Stomach (tissue), 19 donors: Measurements from ENCODE around the gene IGSF10. TPM values are rescaled to one million over a fixed set of nuclear protein-coding genes. Genes with fewer than 3 reads are reported as not detected.
A peak's percentile ranks its signal among the peaks of the same experiment; 100 is the strongest.
"Not testable (repeated sequence)": the region's sequence is repeated elsewhere in the genome, so short reads cannot be mapped to it uniquely, and the experiment has no call there.

Source experiments
- DNase-seq, 2 donors: peaks; one replicate each; pipeline versions ENCODE4 v3.0.0 to v3.0.0-alpha.2; 2013 to 2019
- H3K27ac ChIP-seq, 5 donors: fragments of 200-600 bp in 4 of 5; sonication (generic) in 4 of 5; one replicate each; pipeline ENCODE4 v1.5.1; 2013 to 2019; ENCODE audit warnings: mild to moderate bottlenecking in 1 of 5, moderate library complexity in 1 of 5
- H3K27me3 ChIP-seq, 3 donors: fragments of 200-600 bp; sonication (generic); one replicate each; pipeline ENCODE4 v1.5.1; 2017 to 2019; ENCODE audit warnings: mixed run types in 1 of 3
- H3K36me3 ChIP-seq, 4 donors: fragments of 200-600 bp; sonication (generic); 1 replicate in 3 of 4; 2 replicates in 1 of 4; pipeline ENCODE4 v1.5.1; 2016 to 2019
- H3K4me1 ChIP-seq, 4 donors: fragments of 200-600 bp; sonication (generic); one replicate each; pipeline ENCODE4 v1.5.1; 2016 to 2019
- H3K4me3 ChIP-seq, 4 donors: fragments of 200-600 bp; sonication (generic) in 3 of 4; one replicate each; pipeline ENCODE4 v1.5.1; 2016 to 2019; ENCODE audit warnings: mild to moderate bottlenecking in 1 of 4
- H3K9me3 ChIP-seq, 4 donors: fragments of 200-600 bp; sonication (generic); one replicate each; pipeline ENCODE4 v1.5.1; 2016 to 2019
- EP300 ChIP-seq: sonication (generic); formaldehyde crosslinking; IDR thresholded peaks from one replicate; pipeline ENCODE4 v1.6.1; 2017; ENCODE audit warnings: antibody characterized with exemption
- POLR2A ChIP-seq, 4 donors: fragments of 450-650 bp; IDR thresholded peaks; one replicate each; pipeline ENCODE4 v1.6.1; 2016; ENCODE audit warnings: antibody characterized with exemption in 4 of 4, control low read depth in 2 of 4, mild to moderate bottlenecking in 1 of 4, moderate library complexity in 1 of 4
- POLR2AphosphoS5 ChIP-seq, 3 donors: sonication (generic); formaldehyde crosslinking; IDR thresholded peaks; one replicate each; pipeline ENCODE4 v1.6.1; 2016; ENCODE audit warnings: antibody characterized with exemption in 3 of 3
- WGBS, 5 donors: extraction: QIAGEN DNeasy Blood & Tissue Kit in 3 of 5; methylation state at CpG; one replicate each; pipeline versions ENCODE4 v1.1.5 to v1.1.7; 2013 to 2018; 5-methylcytosine and 5-hydroxymethylcytosine counted together
- intact Hi-C: fragments of 100-400 bp; cut with DNase I; formaldehyde crosslinking; loops from one replicate; pipeline ENCODE4 v1.15.1; 2023; ENCODE audit warnings: low total_unique reads
- long read RNA-seq, 10 donors: transcript quantifications; one replicate each; lab custom pipeline, GENCODE V29; 2026
- polyA plus RNA-seq, 3 donors: library from polyadenylated mRNA; stranded (reverse); fragments of 200-250 nt; gene quantifications; one replicate each; pipeline ENCODE4 v1.2.3, GENCODE V29; 2013
- total RNA-seq, 5 donors: library from RNA; depleted of rRNA; stranded (reverse); fragments of >200 nt; gene quantifications; one replicate each; pipeline versions ENCODE4 v1.1.0 to v1.2.3, GENCODE V29; 2014 to 2016
- TF ChIP-seq, protein P1 (sequence below), 7 experiments: fragments of 450-650 bp in 4 of 7; fragments of 200-600 bp in 3 of 7; sonication (generic) in 3 of 7; IDR thresholded peaks; one replicate each; pipeline ENCODE4 v1.5.1; 2016 to 2019; ENCODE audit warnings: antibody characterized with exemption in 7 of 7, control low read depth in 2 of 7, mild to moderate bottlenecking in 1 of 7
- donor health status: healthy with polysubstance abuse.
- donor health status: Bipolar disorder and iron deficiency.
- donor health status: healthy.

Gene IGSF10
- 10 to 100 TPM in 1 of 5 donors, under 1 TPM in 3, not detected in 1; under 0.01 to 11.9 (median 0.43) TPM for total RNA-seq
- polyA plus RNA-seq, result under 1 TPM; 0.15 to 0.93 (median 0.19) TPM
- long read RNA-seq, donor 1, result 0 reads
- long read RNA-seq, donor 2, result 0 reads
- long read RNA-seq, donor 3, result 0 reads
- long read RNA-seq, donor 4, result 0 reads
- long read RNA-seq, donor 5, result 0 reads
- long read RNA-seq, donor 6, result 0 reads
- long read RNA-seq, donor 7, result 0 reads
- long read RNA-seq, donor 8, result 0 reads
- long read RNA-seq, donor 9, result 0 reads
- long read RNA-seq, donor 10, result 0 reads

GRCh38 chr3:151460774-151461450 lies at the start of gene IGSF10:
TSS of gene IGSF10 (minus strand) at chr3:151461061. CDS start at chr3:151458709, 2,352 bp downstream.
- H3K9me3 ChIP-seq, result no peaks in the 10 kb centered on the region
- peaks cover 9 to 22% (median 14%) of the 10 kb centered on the region in 4 donors for H3K4me1 ChIP-seq
- DNase-seq, result peak; percentile 29 to 57
- intact Hi-C loops, result loop anchor here (10.0 kb wide), 1 partner anchor 374 kb away; no protein-coding TSS in a partner anchor
- H3K4me3 ChIP-seq, result peak within 1 kb of the TSS; percentile 46 to 60 (median 56)
- no peak within 1 kb of the TSS for H3K27ac ChIP-seq
- H3K36me3 ChIP-seq, result no peaks in the 10 kb centered on the region
- H3K27me3 ChIP-seq, result peaks cover 0 to 16% (median 6%) of the 10 kb centered on the region in 3 donors
- WGBS, 5 donors, result 7 to 24% (median 12%) methylated on average over 35 to 40 of the region's 40 CpGs
- no peak for TF ChIP-seq POLR2A (IDR thresholded peaks at IDR 0.05)
- TF ChIP-seq EP300, result no peak
- TF ChIP-seq, protein P1, sequence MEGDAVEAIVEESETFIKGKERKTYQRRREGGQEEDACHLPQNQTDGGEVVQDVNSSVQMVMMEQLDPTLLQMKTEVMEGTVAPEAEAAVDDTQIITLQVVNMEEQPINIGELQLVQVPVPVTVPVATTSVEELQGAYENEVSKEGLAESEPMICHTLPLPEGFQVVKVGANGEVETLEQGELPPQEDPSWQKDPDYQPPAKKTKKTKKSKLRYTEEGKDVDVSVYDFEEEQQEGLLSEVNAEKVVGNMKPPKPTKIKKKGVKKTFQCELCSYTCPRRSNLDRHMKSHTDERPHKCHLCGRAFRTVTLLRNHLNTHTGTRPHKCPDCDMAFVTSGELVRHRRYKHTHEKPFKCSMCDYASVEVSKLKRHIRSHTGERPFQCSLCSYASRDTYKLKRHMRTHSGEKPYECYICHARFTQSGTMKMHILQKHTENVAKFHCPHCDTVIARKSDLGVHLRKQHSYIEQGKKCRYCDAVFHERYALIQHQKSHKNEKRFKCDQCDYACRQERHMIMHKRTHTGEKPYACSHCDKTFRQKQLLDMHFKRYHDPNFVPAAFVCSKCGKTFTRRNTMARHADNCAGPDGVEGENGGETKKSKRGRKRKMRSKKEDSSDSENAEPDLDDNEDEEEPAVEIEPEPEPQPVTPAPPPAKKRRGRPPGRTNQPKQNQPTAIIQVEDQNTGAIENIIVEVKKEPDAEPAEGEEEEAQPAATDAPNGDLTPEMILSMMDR (IDR thresholded peaks at IDR 0.05), result no peak
- no peak for TF ChIP-seq POLR2AphosphoS5 (IDR thresholded peaks at IDR 0.05)

GRCh38 chr3:151509468-151510135 lies 48.7 kb upstream of the IGSF10 start:
- H3K4me3 ChIP-seq, H3K27me3 ChIP-seq, intact Hi-C loops, H3K36me3 ChIP-seq, DNase-seq, H3K9me3 ChIP-seq, H3K4me1 ChIP-seq, H3K27ac ChIP-seq: not testable (repeated sequence)
- WGBS, 5 donors, result 91 to 95% (median 92%) methylated on average over 11 of the region's 11 CpGs

DNA sequence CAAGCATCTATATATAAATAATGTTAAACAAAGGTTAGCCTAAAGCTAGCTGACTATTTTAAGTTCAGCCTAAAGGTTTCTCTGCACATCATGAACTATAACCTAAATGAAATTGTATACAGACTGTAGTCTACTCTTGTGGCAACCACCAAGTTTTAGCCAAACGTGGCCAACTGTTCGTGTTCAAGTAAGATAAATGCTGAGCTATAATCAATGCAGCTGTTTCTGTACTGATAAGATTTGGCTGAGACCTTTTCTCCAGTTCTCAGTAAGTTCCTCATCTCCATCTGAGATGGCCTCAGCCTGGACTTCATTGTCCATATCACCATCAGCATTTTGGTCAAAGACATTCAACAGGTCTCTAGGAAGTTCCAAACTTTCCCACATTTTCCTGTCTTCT lies 43.7 kb upstream of the IGSF10 start:
- no peak for DNase-seq
- intact Hi-C loops, result no loop called here
- no peak overlapping the region for H3K4me3 ChIP-seq
- H3K4me1 ChIP-seq, result no peaks in the 10 kb centered on the region
- no peak overlapping the region for H3K27ac ChIP-seq
- H3K27me3 ChIP-seq, result no peaks in the 10 kb centered on the region
- H3K9me3 ChIP-seq, result no peaks in the 10 kb centered on the region
- WGBS, 5 donors, result 28 to 70% (median 59%) methylated on average over 2 of the region's 2 CpGs
- no peak for TF ChIP-seq POLR2A (IDR thresholded peaks at IDR 0.05)
- TF ChIP-seq EP300, result no peak
- TF ChIP-seq, protein P1 (IDR thresholded peaks at IDR 0.05), result no peak
- no peak for TF ChIP-seq POLR2AphosphoS5 (IDR thresholded peaks at IDR 0.05)
- H3K36me3 ChIP-seq, result no peaks in the 10 kb centered on the region

GRCh38 chr3:151503074-151503473 lies 42.2 kb upstream of the IGSF10 start:
- intact Hi-C loops, result no loop called here
- no peak for DNase-seq
- Histone ChIP-seq H3K27me3 (no peaks in the 10 kb centered on the region), H3K36me3 (no peaks in the 10 kb centered on the region), H3K9me3 (no peaks in the 10 kb centered on the region), H3K4me3 (no peak overlapping the region), H3K27ac (no peak overlapping the region), H3K4me1 (no peaks in the 10 kb centered on the region)
- TF ChIP-seq EP300 (no peak), POLR2A (IDR thresholded peaks at IDR 0.05) (no peak), POLR2AphosphoS5 (IDR thresholded peaks at IDR 0.05) (no peak)
- TF ChIP-seq, protein P1 (IDR thresholded peaks at IDR 0.05), result no peak
- 83 to 92% (median 85%) methylated on average over 1 of the region's 1 CpG for WGBS, 5 donors
